ENCODE results near the gene TACO1. TPM values are rescaled to one million over a fixed set of nuclear protein-coding genes. Genes with fewer than 3 reads are reported as not detected.

The TACO1 gene
- total and polyA plus RNA-seq, 2 donors (not counting 3 experiments of a cell fraction or from before 2014, with no cell fraction given): 24.7 to 31.7 TPM

GRCh38 chr17:63563339-63563738 lies 37.4 kb upstream of the TACO1 start:
- DNase-seq (ENCODE audit: low read depth, low spot score) (no peak), FAIRE-seq (no peak)
- Histone ChIP-seq H3K27ac (ENCODE audit: insufficient read depth, low read depth, low read length) (no peak overlapping the region), H3K27me3 (ENCODE audit: control insufficient read depth in 2 of 2, insufficient read depth in 2 of 2, low read length in 2 of 2) (no peaks in the 10 kb centered on the region), H3K9me1 (replicated peaks; ENCODE audit: control insufficient read depth, extremely low read depth, insufficient read depth, low read length) (no peaks in the 10 kb centered on the region), H3K9me3 (replicated peaks; ENCODE audit: control insufficient read depth, insufficient read depth, low read length) (no peaks in the 10 kb centered on the region), H2AFZ (ENCODE audit: low read depth, low read length) (no peak overlapping the region), H3K9ac (replicated peaks; ENCODE audit: extremely low read depth, insufficient read depth, low read length) (no peak overlapping the region), H3K79me2 (ENCODE audit: control insufficient read depth, insufficient read depth, low read length) (peaks cover 85% of the 10 kb centered on the region), H4K20me1 (replicated peaks; ENCODE audit: control insufficient read depth, extremely low read depth, insufficient read depth, low read length) (peaks cover 7% of the 10 kb centered on the region), H3K4me3 (replicated peaks in 1 of 3; ENCODE audit: insufficient read depth in 1 of 3, low read depth in 1 of 3, low read length in 3 of 3) (no peak overlapping the region), H3K4me2 (ENCODE audit: insufficient read depth, low read length) (no peak overlapping the region), H3K4me1 (ENCODE audit: control insufficient read depth, extremely low read depth, insufficient read depth, low read length) (no peaks in the 10 kb centered on the region), H3K36me3 (ENCODE audit: control insufficient read depth in 2 of 2, extremely low read depth in 1 of 2, insufficient read depth in 2 of 2, low read length in 2 of 2) (no peaks in the 10 kb centered on the region)
- TF ChIP-seq POLR2A (IDR thresholded peaks at IDR 0.05; ENCODE audit: low read depth, low read length) (no peak), MYC (IDR thresholded peaks at IDR 0.05; ENCODE audit: low read depth, low read length) (no peak)
- no TSS peak for BruUV-seq (replicated peaks)
- intact Hi-C loops (cut with micrococcal nuclease): no loop called here
- POLR2A ChIA-PET: no interaction called here
- dilution Hi-C loops (cut with MboI; ENCODE audit: extremely low pct_ligation_motif_present, low sequenced_read_pairs): no loop called here
- CTCF ChIA-PET: interaction anchor here (1.1 kb wide), 1 partner anchor 15 kb away, joined by 3 read pairs; no protein-coding TSS in a partner anchor

GRCh38 chr17:63564562-63564961 lies 36.1 kb upstream of the TACO1 start:
- H3K9ac ChIP-seq (replicated peaks; ENCODE audit: extremely low read depth, insufficient read depth, low read length): no peak overlapping the region
- H2AFZ ChIP-seq (ENCODE audit: low read depth, low read length): no peak overlapping the region
- peaks cover 87% of the 10 kb centered on the region for H3K79me2 ChIP-seq (ENCODE audit: control insufficient read depth, insufficient read depth, low read length)
- POLR2A ChIA-PET: no interaction called here
- H3K9me3 ChIP-seq (replicated peaks; ENCODE audit: control insufficient read depth, insufficient read depth, low read length): no peaks in the 10 kb centered on the region
- H3K9me1 ChIP-seq (replicated peaks; ENCODE audit: control insufficient read depth, extremely low read depth, insufficient read depth, low read length): no peaks in the 10 kb centered on the region
- DNase-seq (ENCODE audit: low read depth, low spot score) (no peak), FAIRE-seq (no peak)
- H3K27ac ChIP-seq (ENCODE audit: insufficient read depth, low read depth, low read length): no peak overlapping the region
- H3K4me3 ChIP-seq (replicated peaks in 1 of 3; ENCODE audit: insufficient read depth in 1 of 3, low read depth in 1 of 3, low read length in 3 of 3): no peak overlapping the region
- dilution Hi-C loops (cut with MboI; ENCODE audit: extremely low pct_ligation_motif_present, low sequenced_read_pairs): no loop called here
- H3K36me3 ChIP-seq (ENCODE audit: control insufficient read depth in 2 of 2, extremely low read depth in 1 of 2, insufficient read depth in 2 of 2, low read length in 2 of 2): no peaks in the 10 kb centered on the region
- no peaks in the 10 kb centered on the region for H3K27me3 ChIP-seq (ENCODE audit: control insufficient read depth in 2 of 2, insufficient read depth in 2 of 2, low read length in 2 of 2)
- H3K4me2 ChIP-seq (ENCODE audit: insufficient read depth, low read length): no peak overlapping the region
- no peak for TF ChIP-seq EZH2 (IDR thresholded peaks at IDR 0.05; ENCODE audit: borderline replicate concordance, low read depth, low read length, severe bottlenecking)
- no peak for TF ChIP-seq FOS (IDR thresholded peaks at IDR 0.05; ENCODE audit: borderline replicate concordance, insufficient read depth, low read length)
- no peak for TF ChIP-seq MAX (IDR thresholded peaks at IDR 0.05; ENCODE audit: insufficient read depth, insufficient read length)
- no TSS peak for BruUV-seq (replicated peaks)
- no peaks in the 10 kb centered on the region for H3K4me1 ChIP-seq (ENCODE audit: control insufficient read depth, extremely low read depth, insufficient read depth, low read length)
- intact Hi-C loops (cut with micrococcal nuclease): no loop called here
- CTCF ChIA-PET: interaction anchor here (1.1 to 1.4 kb wide), 4 partner anchors 10 to 158 kb away, joined by 3 to 4 read pairs (median 4); no protein-coding TSS in a partner anchor
- H4K20me1 ChIP-seq (replicated peaks; ENCODE audit: control insufficient read depth, extremely low read depth, insufficient read depth, low read length): peaks cover 7% of the 10 kb centered on the region
